Measurements from ENCODE around the gene OR2A25. TPM values are rescaled to one million over a fixed set of nuclear protein-coding genes. Genes with fewer than 3 reads are reported as not detected.

The OR2A25 gene
- total and polyA plus RNA-seq, 2 experiments from 2014 or later, result not detected

- Histone ChIP-seq H3K9me3 (ENCODE audit: low read depth) (no peaks in the 10 kb centered on the region), H3K4me2 (no peak overlapping the region), H3K9me2 (replicated peaks; ENCODE audit: insufficient read depth) (no peaks in the 10 kb centered on the region), H4K20me1 (ENCODE audit: insufficient read depth, poor library complexity, severe bottlenecking) (no peaks in the 10 kb centered on the region), H3K4me1 (ENCODE audit: insufficient read depth) (peaks cover 15% of the 10 kb centered on the region), H3K79me2 (no peaks in the 10 kb centered on the region), H2AFZ (no peak overlapping the region), H3K36me3 (replicated peaks; ENCODE audit: insufficient read depth, low read depth) (no peaks in the 10 kb centered on the region), H3K4me3 (no peak overlapping the region), H3K27ac (no peak overlapping the region), H3K27me3 (no peaks in the 10 kb centered on the region)
- no peak for DNase-seq (ENCODE audit: low spot score)
- 81% methylated on average over 1 of the region's 1 CpG for WGBS (ENCODE audit: low lambda C conversion rate, missing lambda C conversion rate)
- TF ChIP-seq CTCF (IDR thresholded peaks at IDR 0.05; ENCODE audit: poor library complexity), result no peak
- TF ChIP-seq EZH2phosphoT487 (IDR thresholded peaks at IDR 0.05; ENCODE audit: low read depth, severe bottlenecking, unreplicated experiment), result no peak
- TF ChIP-seq EZH2 (IDR thresholded peaks at IDR 0.05; ENCODE audit: borderline replicate concordance), result no peak
Measured at GRCh38 chr7:144037414-144038035, 32.1 kb upstream of the OR2A25 start.

GRCh38 chr7:144038887-144039286 lies 30.7 kb upstream of the OR2A25 start:
- Histone ChIP-seq H3K4me2 (no peak overlapping the region), H3K9me3 (ENCODE audit: low read depth) (no peaks in the 10 kb centered on the region), H3K36me3 (replicated peaks; ENCODE audit: insufficient read depth, low read depth) (no peaks in the 10 kb centered on the region), H3K27me3 (no peaks in the 10 kb centered on the region), H3K79me2 (no peaks in the 10 kb centered on the region), H4K20me1 (ENCODE audit: insufficient read depth, poor library complexity, severe bottlenecking) (no peaks in the 10 kb centered on the region), H3K9me2 (replicated peaks; ENCODE audit: insufficient read depth) (no peaks in the 10 kb centered on the region), H2AFZ (no peak overlapping the region), H3K4me1 (ENCODE audit: insufficient read depth) (peaks cover 1% of the 10 kb centered on the region), H3K27ac (no peak overlapping the region), H3K4me3 (no peak overlapping the region)
- TF ChIP-seq EZH2phosphoT487 (IDR thresholded peaks at IDR 0.05; ENCODE audit: low read depth, severe bottlenecking, unreplicated experiment), result no peak
- TF ChIP-seq CTCF (IDR thresholded peaks at IDR 0.05; ENCODE audit: poor library complexity), result no peak
- no peak for TF ChIP-seq EZH2 (IDR thresholded peaks at IDR 0.05; ENCODE audit: borderline replicate concordance)
- DNase-seq (ENCODE audit: low spot score), result no peak
- WGBS (ENCODE audit: low lambda C conversion rate, missing lambda C conversion rate), result 57% methylated on average over 4 of the region's 4 CpGs

- no peaks in the 10 kb centered on the region for H3K36me3 ChIP-seq (replicated peaks; ENCODE audit: insufficient read depth, low read depth)
- TF ChIP-seq CTCF (IDR thresholded peaks at IDR 0.05; ENCODE audit: poor library complexity) (no peak), EZH2phosphoT487 (IDR thresholded peaks at IDR 0.05; ENCODE audit: low read depth, severe bottlenecking, unreplicated experiment) (no peak), EZH2 (IDR thresholded peaks at IDR 0.05; ENCODE audit: borderline replicate concordance) (no peak)
- H3K27me3 ChIP-seq, result no peaks in the 10 kb centered on the region
- H3K79me2 ChIP-seq, result no peaks in the 10 kb centered on the region
- no peaks in the 10 kb centered on the region for H4K20me1 ChIP-seq (ENCODE audit: insufficient read depth, poor library complexity, severe bottlenecking)
- no peaks in the 10 kb centered on the region for H3K9me2 ChIP-seq (replicated peaks; ENCODE audit: insufficient read depth)
- peak within 1 kb of the TSS; percentile 63 for H3K27ac ChIP-seq
- peak; percentile 41 for DNase-seq (ENCODE audit: low spot score)
- no peaks in the 10 kb centered on the region for H3K9me3 ChIP-seq (ENCODE audit: low read depth)
- H3K4me1 ChIP-seq (ENCODE audit: insufficient read depth), result peaks cover 13% of the 10 kb centered on the region
- 26% methylated on average over 1 of the region's 1 CpG for WGBS (ENCODE audit: low lambda C conversion rate, missing lambda C conversion rate)
- H2AFZ ChIP-seq, result no peak within 1 kb of the TSS
- no peak within 1 kb of the TSS for H3K4me3 ChIP-seq
- H3K4me2 ChIP-seq, result peak within 1 kb of the TSS; percentile 55
Measured at GRCh38 chr7:144048648-144049047, 21.0 kb upstream of the OR2A25 start, which contains the start of gene OR2A5. Gene OR2A5 (plus strand): TSS chr7:144048948. CDS start chr7:144050402, 1,454 bp downstream.
